ENCODE results near the gene CAMK2B. TPM values are rescaled to one million over a fixed set of nuclear protein-coding genes. Genes with fewer than 3 reads are reported as not detected.

Gene CAMK2B
- total RNA-seq, 1 donor from 2014 or later = 0.30 TPM

DNA sequence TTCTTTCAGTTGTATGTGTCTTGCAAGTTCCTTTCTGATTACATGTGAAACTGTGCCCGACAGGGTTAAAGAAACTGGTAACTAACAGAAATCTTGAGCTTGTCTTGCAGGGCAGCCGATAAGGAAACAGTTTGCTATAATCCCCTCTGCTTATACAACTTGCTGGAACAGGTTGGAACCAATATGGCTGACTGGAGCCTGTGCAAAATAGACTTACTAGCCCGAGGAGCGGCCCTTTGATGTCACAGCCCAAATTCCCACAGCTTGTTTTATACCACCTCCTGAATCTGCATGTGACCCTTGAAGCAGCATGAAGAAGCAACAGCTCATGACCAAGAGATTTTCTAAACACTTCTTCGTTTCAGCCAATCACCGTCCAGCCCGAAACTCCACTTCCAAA, 127.9 kb downstream of the CAMK2B start:
- ATAC-seq = no peak
- Histone ChIP-seq H3K27ac (no peak overlapping the region), H3K9me3 (no peaks in the 10 kb centered on the region), H3K27me3 (ENCODE audit: low read depth) (peaks cover 8% of the 10 kb centered on the region), H3K36me3 (no peaks in the 10 kb centered on the region), H3K4me1 (peaks cover 9% of the 10 kb centered on the region), H3K4me3 (no peak overlapping the region)
- intact Hi-C loops (cut with DNase I) = no loop called here
- no peak for DNase-seq
- TF ChIP-seq, protein P1, sequence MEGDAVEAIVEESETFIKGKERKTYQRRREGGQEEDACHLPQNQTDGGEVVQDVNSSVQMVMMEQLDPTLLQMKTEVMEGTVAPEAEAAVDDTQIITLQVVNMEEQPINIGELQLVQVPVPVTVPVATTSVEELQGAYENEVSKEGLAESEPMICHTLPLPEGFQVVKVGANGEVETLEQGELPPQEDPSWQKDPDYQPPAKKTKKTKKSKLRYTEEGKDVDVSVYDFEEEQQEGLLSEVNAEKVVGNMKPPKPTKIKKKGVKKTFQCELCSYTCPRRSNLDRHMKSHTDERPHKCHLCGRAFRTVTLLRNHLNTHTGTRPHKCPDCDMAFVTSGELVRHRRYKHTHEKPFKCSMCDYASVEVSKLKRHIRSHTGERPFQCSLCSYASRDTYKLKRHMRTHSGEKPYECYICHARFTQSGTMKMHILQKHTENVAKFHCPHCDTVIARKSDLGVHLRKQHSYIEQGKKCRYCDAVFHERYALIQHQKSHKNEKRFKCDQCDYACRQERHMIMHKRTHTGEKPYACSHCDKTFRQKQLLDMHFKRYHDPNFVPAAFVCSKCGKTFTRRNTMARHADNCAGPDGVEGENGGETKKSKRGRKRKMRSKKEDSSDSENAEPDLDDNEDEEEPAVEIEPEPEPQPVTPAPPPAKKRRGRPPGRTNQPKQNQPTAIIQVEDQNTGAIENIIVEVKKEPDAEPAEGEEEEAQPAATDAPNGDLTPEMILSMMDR (IDR thresholded peaks at IDR 0.05) = no peak

DNA sequence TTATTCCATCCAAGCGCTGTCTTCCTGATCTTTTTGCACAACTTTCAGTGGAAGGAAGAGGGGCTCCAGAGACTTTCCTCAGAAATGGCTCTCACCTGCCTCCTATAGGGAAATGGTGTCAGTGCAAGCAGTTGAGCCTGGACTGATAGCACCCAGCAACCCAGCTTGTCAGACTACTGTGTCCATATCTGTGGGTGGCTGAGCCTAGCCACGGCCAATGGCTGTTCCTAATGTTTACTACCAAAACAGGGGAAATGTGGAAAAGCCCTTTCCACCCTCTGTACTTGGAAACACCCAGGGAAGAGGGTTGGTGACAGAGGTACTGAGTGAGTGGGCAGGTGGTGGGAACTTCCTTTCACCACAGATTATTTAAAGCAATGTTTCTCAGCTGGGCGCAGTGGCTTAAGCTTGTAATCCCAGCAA, 128.9 kb downstream of the CAMK2B start:
- H3K9me3 ChIP-seq = no peaks in the 10 kb centered on the region
- ATAC-seq (peak; percentile 26 to 43), DNase-seq (no peak)
- no peaks in the 10 kb centered on the region for H3K4me1 ChIP-seq
- no peaks in the 10 kb centered on the region for H3K36me3 ChIP-seq
- intact Hi-C loops (cut with DNase I) = no loop called here
- TF ChIP-seq, protein P1 (IDR thresholded peaks at IDR 0.05) = peak; percentile 56
- no peak overlapping the region for H3K27ac ChIP-seq
- H3K4me3 ChIP-seq = no peak overlapping the region
- peaks cover 8% of the 10 kb centered on the region for H3K27me3 ChIP-seq (ENCODE audit: low read depth)

DNA sequence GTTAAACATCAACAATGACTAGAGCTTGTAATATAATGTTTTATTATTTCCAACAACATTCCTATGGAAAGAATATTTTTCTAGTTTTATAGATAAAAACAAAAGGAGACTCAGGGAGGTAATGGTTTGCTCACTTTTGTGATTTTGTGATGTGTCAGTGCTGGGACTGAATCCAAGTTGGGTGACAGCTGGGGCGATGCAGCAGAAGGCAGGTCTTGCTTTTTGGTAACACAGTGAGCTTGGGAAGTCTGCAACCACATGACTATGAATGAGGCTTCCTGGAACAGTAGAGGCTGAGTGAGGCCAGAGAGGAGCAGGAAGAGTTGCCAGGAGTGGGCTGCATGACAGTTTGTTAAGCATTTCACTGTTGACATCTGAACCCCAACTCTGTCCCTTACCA, 129.5 kb downstream of the CAMK2B start:
- Histone ChIP-seq H3K4me1 (no peaks in the 10 kb centered on the region), H3K9me3 (no peaks in the 10 kb centered on the region), H3K4me3 (no peak overlapping the region), H3K27ac (no peak overlapping the region), H3K27me3 (ENCODE audit: low read depth) (peaks cover 8% of the 10 kb centered on the region), H3K36me3 (no peaks in the 10 kb centered on the region)
- intact Hi-C loops (cut with DNase I) = no loop called here
- DNase-seq = no peak
- TF ChIP-seq, protein P1 (IDR thresholded peaks at IDR 0.05) = no peak
- no peak for ATAC-seq

DNA sequence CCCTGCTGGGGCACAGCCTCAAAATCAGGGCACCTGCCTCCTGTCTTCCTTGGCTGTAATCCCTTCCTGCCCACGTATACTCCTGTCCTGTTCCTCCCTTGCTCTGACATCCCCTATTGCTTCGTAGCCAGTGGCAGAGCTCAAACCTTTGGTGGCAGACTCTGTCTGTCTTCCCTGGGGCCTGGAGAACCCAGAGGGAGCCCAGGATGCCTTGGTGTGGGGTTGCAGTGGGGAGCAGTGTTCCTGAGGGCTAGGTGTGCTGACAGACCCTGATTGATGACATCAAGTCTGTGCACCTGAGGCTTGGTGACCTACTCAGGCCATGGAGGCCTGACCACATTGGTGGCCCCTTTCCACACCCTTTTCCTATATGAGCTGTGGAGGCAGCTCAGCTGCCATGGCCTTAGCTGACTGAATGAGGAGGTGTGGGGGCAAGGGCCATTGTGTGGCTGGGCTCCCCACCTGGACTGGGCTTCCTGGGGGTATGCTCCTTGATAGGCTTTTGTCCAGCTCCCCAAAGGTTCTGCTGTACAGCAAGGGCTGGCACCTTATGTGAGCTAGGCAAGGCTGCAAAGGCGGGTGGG, 130.7 kb downstream of the CAMK2B start:
- no peak for DNase-seq
- Histone ChIP-seq H3K9me3 (no peaks in the 10 kb centered on the region), H3K27ac (no peak overlapping the region), H3K36me3 (no peaks in the 10 kb centered on the region), H3K4me1 (no peaks in the 10 kb centered on the region), H3K27me3 (ENCODE audit: low read depth) (peaks cover 8% of the 10 kb centered on the region), H3K4me3 (no peak overlapping the region)
- TF ChIP-seq, protein P1 (IDR thresholded peaks at IDR 0.05) = no peak
- intact Hi-C loops (cut with DNase I) = no loop called here
- ATAC-seq = no peak

DNA sequence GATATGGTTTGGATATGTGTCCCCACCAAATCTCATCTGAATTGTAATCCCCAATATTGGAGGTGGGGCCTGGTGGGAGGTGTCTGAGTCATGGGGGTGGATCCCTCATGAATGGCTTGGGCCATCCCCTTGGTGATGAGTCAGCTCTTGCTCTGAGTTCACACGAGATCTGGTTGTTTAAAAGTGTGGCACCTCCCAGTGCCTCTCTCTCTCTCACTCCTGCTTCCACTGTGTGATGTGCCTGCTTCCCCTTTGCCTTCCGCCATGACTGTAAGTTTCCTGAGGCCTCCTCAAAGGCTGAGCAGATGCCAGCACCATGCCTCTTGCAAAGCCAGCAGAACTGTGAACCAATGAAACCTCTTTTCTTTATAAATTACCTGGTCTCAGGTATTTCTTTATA, 131.3 kb downstream of the CAMK2B start:
- TF ChIP-seq, protein P1 (IDR thresholded peaks at IDR 0.05) = no peak
- H3K27me3 ChIP-seq (ENCODE audit: low read depth) = peaks cover 8% of the 10 kb centered on the region
- no peak overlapping the region for H3K4me3 ChIP-seq
- no peaks in the 10 kb centered on the region for H3K4me1 ChIP-seq
- no peak overlapping the region for H3K27ac ChIP-seq
- DNase-seq = no peak
- intact Hi-C loops (cut with DNase I) = no loop called here
- H3K9me3 ChIP-seq = no peaks in the 10 kb centered on the region
- H3K36me3 ChIP-seq = no peaks in the 10 kb centered on the region
- no peak for ATAC-seq
